Activated effector memory CD4-positive, alpha-beta T cell treated with Interleukin-2 at 50 U/mL for 16 hours (primary cell): ENCODE results near the gene GATAD2B.

ENCODE experiments used
- DNase-seq: peaks from one replicate; pipeline ENCODE4 v3.0.0-alpha.2; 2020

Gene GATAD2B

DNA sequence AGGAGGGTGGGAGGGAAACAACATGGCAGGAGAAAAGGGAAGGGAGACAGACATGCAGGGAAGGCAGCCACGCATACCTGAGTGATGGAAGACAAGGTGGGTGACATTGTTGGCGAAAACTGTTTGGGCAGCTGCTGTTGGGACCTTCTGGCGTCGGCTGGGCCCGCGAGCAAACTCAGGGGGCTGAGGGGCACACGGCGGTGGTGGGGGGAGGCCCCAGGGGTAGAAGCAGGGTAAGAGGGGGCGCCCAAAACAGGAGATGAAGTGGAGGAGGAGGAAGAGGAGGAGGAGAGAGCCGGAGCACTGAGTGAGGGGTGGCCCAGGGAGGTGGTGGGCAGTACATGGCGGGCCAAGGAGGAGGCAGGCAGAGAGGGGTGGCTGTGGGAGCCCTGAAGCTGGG, 28.4 kb upstream of the GATAD2B start:
- DNase-seq, result no peak

DNA sequence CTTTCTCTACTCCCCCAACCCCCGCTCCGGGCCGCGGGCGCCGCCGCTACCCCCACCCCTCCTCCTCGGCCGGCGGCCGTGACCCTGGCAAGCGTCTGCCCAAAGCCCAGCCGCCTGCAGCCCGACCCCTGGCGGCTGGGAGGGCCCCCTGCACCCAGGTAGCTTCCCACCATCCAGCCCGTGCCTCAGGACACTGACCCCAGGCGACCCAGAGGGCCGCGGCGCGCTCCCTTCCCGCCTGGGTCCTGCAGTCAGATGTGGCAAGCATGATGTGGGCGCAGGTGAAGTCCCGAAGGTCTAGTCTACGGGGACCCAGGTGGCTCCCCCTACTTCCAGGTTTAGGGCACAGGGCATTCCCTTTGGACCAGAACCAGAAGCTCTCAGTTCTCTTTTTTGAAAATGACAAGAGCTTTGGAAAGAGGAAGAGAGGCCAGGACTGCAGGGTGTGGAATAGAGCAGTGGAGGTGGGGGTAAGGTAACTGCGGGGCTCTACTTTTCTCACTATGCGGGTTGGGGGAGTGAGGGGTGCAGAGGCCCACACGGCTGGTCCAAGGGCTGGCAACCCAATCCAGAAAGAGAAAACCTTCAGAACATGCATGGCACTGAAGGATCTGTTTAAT, 24.0 kb upstream of the GATAD2B start, which contains the start of gene DENND4B:
TSS of gene DENND4B (minus strand) at position 97 of the 620 bp plus-strand sequence. CDS start 2,344 bp downstream, outside the sequence.
- DNase-seq, result peak; percentile 60

DNA sequence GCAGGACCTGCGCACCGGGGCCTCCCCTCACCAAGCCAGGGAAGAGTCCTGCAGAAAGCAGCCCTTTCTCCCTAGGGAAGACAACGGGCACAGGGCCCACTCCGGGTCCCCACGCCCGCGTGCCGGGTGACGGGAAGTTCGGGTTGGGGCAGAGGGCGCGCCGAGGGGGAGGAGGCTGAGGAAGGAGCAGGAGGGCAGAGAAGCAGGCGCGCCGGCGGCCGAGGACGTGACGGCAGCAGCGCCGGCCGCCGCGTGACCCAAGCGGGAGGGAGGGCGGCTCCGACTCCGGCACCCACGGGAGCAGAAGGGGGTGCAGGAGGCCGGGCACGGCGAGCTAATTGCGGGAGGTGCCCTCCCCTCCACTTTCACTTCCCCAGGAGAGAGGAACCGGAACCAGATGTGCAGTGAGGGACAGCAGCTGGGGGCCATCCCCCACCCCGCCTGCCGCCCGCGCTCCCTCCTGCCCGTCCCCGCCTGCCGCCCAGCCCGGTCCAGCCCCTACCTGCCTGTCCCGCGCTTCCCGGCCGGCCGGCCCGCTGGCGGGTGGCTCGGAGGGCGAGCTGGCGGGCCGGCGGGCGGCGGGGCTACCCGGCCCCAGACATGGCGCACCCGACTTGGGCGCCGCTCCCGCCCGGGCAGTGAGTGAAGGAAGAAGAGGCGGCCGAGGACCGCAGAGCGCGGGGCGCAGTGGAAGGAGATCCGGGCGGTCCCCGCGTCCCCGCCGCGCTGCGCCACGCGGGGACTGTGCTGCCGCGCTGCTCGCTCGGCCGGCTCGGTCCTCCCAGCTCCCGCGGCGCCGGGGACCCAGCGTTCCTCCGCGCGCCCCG, 23.2 kb upstream of the GATAD2B start:
- peak; percentile 61 for DNase-seq

DNA sequence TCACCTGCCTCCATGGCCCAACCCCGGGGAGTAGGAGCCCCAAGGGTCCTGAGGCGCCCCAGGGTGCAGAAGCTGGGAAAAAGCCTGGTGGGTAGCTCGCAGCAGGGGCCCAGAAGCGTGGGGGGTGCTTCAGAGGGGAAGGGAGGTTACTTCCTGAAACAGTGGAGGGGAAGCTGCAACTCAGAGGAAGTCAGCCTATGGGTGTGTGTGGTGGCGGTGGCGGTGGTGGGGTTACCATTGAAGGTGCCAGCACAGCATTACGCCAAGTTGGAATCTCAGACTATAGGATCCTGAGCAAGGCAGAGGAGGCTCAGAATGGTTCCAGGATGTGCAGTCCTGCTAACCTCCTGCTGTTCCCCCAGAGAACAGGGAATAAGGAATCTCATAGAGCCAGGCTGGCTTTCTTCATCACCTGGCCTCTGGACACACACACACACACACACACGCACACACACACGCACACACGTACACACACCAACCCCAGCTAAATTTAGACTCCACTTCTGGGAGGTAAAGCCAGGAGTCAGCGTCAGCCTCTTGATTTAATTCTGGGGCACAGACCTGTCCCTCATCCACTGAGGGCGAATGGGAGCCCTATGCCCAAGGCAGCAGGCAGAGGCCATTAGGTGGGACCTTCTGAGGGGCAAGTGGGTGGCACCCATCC, 22.5 kb upstream of the GATAD2B start:
- peak; percentile 74 for DNase-seq

- no peak for DNase-seq
These were observed 22.0 kb upstream of the GATAD2B start for GRCh38 chr1:153944827-153945117.

- DNase-seq, result no peak
These were observed 21.4 kb upstream of the GATAD2B start for GRCh38 chr1:153944005-153944826.

- no peak for DNase-seq
These were observed 20.2 kb upstream of the GATAD2B start for GRCh38 chr1:153942766-153943549.

GRCh38 chr1:153941826-153942725, 19.3 kb upstream of the GATAD2B start:
- no peak for DNase-seq

GRCh38 chr1:153940756-153941155, 18.0 kb upstream of the GATAD2B start:
- no peak for DNase-seq

GRCh38 chr1:153939476-153939875, 16.7 kb upstream of the GATAD2B start:
- no peak for DNase-seq

DNA sequence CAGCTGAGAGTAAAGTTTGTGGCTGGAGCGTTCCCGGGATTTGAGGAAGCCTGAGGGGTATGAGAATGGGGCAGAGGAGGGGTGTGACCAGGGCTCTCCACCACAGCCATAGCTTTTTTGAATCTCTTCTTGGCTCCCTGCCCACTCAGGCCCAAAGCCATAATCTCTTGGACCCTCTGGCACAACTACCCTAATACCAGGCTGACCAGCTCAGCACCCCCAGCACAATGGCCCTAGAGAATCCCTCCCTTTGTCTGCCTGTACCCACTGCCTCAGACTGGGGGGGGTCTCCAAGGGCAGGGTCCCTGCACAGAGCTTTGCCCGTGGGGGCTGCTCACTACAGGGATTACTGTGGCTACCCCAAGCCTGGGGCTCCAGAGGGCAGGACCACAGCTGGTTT, 16.2 kb upstream of the GATAD2B start:
- no peak for DNase-seq

DNA sequence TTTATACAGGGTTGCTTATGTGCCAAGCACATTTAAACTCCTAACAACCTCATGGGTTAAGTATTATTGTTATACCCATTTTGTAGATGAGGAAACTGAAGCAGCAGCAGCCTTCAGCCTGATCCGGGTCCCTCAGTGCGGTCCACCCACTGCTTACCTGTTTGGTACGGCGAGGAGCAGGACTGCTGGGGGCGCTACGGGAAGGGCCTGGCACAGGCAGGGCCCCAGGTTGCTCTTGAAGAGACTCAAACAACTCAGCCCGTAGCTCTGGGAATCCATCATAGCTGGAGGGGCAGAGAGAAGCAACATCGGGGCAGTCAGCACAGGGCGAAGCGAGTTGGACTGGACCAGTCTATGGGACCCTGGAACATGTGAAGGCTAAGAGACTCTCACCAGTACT, 14.6 kb upstream of the GATAD2B start:
- DNase-seq, result no peak

DNA sequence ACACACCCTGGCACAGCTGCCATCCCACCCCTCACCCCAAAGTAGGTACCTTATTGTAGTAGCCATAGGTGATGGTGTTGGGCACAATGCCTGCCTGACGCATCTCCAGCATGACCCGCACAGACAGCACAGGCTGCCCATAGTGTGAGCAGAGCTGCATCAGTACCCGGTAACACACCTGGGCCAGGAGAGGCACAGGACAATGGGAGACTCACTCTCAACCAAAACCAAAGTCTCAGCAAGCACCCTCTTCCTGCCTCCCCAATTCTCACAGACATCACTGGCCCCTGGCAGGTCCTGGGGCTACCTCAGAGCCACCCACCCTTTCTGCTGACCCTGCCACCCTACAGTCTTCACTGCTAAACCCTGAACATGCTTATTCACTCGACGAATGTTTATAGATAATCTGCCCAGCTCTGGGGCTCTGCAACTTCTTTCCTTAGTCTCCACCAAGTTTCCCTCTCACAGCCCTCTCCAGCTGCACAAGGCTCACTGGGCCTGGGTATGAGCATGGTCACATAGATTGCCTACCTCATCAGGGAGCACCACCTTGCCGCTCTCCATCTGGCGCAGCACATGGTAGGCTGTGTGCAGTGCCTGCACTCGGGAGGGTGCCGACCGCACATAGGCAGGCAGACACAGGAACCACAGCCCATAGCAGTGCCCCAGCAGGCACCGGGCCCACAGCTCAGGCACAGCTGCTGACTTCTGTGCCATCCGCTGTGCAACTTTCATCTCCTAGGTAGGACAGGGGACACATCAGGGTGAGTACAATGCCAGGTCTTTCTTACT, 13.4 kb upstream of the GATAD2B start:
- DNase-seq, result no peak

DNA sequence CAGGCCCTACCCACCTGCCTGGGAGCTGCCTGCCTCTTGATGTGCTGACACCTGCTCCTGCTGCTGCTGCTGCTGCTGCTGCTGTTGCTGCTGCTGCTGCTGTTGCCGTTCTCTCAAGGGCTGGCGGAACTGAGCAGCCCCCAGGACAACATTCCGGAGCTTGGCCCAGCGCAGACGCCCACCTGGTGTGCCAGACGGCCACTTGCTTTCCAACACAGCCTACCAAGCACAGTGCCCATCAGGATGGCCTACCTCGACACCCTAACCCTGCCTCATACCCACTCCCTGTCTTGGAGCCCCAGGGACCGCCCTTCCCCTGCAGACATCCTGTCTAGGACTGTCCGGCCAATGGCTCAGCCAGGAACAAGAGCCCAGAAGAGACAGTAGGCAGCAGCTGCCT, 12.0 kb upstream of the GATAD2B start:
- DNase-seq, result no peak

- no peak for DNase-seq
These were observed 11.2 kb upstream of the GATAD2B start for GRCh38 chr1:153933955-153934354.

DNA sequence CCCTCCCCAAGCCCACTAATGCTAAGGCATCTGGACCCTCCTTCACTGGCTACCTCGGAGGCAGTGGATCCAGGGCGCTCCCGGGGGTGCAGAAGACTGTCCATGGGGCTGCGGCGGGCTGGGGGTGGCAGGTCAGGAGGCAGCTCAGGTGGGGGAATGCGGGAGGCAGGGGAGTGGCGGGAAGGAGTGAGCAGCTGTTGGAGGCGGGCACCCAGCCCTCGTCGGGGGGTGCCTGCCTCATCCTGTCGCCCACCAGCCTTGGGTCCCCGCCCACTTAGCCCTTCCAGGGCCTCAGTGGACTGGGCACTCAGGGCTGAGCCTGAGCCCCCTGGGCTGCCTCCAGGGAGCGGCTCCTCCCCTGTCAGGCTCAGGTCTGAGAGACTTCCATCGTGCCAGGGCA, 10.7 kb upstream of the GATAD2B start:
- DNase-seq, result no peak

- no peak for DNase-seq
These were observed 9.7 kb upstream of the GATAD2B start for GRCh38 chr1:153932156-153933131.

DNA sequence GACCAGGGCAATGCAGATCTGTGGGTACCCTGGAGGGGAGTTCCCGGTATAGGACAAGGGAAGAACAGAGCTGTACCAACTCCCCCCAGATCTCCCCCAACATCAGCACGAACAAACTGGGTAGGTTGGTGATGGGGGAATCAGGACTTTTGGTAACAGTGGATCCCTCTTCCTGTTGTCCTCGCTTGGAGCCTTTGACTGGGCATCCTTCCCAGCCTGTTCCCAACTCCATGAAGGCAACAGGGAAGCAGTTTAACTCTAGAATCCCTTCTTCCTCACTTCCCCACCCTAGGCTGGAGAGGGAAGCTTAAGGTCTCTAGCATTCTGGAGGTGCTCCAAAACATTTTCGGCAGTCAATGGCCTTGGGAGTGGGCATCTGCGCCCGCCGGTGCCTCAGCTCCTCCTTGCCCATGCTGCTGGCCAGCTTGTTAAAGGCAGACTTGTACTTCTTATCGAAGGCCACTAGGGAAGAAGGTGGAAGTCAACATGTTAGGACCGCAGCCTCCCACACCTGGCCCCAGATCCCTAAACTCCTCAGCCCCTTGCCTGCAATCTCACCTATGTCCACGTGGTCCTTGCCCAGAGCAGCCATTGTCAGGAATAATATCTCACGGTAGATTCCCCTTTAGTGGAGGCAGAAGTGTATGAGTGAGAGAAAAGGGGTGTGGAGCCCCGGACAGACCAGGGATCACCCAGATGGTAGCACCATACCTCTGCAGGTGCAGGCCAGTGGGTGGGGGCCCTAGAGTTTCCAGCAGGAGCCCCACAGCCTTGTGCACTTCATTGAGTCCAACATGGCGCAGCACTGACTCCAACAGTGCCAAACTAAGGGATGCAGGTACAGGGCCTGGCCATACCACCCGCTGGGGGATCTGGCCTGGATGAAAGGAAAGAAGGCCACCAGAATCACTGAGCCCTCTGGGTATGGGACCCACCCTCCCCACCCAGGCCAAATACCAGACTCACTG, 7.5 kb upstream of the GATAD2B start:
- no peak for DNase-seq
